Activated CD4-positive, CD25-positive, alpha-beta regulatory T cell treated with anti-CD3 and anti-CD28 coated beads, Interleukin-2, amount 50 U/mL, for 72 hours (primary cell): ENCODE results near the gene GPC6.
"Not testable (repeated sequence)": the region's sequence is repeated elsewhere in the genome, so short reads cannot be mapped to it uniquely, and the experiment has no call there.

Experiments
- DNase-seq: peaks from one replicate; pipeline ENCODE4 v3.0.0; 2021

Gene GPC6

DNA sequence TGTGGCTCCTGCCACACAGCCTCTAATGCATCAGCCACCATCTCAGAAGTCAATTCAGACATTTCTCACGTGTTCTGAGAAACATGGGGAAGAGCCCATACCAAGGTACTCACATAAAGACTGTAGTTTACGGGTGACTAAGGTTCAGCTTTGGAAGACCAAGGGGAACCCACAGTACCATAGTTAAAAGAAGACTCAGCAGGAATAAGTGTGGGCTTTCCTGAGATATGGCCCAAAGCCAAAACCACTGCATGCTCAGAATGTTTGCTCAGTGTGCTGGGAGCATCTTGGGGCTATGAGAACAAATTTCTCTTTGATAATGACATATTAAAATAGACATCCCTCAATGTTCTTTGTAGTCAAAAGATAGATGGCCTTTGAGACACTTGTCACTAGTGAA, 969.1 kb downstream of the GPC6 start:
- no peak for DNase-seq

DNA sequence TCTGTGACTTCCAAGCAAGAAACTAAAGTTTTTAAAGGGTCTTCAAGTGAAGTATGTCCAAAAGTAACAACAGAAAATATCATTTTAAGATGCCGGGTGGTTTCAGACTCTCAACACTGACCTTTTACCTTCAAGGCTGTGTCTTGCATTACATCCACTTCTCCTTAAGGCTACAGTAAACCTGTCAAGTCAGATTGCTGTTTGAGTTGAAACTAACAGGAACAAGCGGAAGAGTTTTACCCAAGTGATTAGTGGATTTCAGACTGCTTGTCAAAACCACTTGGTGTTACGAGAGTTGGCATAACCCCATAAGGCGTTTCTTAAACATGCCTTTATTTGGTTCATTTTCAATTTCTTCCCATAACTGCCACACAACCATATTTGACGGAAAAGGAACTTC, 969.8 kb downstream of the GPC6 start:
- no peak for DNase-seq

DNA sequence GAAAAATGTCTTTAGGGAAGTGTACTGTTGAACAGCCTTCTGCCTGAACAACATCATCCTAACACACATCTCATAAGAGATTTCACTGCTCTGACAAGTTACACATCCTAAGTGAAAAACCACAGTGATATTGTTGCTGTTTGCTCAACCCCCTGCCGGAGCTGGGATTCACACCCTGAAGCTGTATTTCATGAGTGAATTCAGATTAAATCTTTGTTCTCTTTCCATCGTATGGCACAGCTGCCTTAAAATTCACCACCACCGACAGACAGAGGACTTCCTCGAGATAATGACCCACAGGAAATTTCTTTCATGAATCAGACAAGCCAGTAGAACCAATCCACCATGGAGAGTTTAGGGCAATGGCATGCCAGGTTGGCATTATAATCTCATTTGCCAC, 972.1 kb downstream of the GPC6 start:
- no peak for DNase-seq

DNA sequence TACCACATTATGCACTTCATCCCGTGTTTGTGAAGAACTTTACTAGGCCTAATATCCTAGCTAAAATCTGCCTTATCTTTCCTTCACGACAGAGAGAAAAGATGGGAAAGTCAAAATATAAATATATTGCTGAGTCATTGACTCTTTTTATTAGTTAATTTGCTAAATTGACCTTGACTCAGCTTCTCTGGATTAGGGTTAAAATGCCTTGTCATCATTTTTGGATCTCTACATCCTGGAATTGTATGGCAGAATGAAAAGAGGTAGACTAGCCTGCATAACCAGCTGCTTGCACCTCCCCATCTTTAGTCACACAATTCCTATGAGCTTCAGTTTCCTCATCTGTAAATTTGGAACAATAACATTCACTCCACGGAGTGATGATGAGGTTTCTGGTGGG, 972.5 kb downstream of the GPC6 start:
- no peak for DNase-seq

DNA sequence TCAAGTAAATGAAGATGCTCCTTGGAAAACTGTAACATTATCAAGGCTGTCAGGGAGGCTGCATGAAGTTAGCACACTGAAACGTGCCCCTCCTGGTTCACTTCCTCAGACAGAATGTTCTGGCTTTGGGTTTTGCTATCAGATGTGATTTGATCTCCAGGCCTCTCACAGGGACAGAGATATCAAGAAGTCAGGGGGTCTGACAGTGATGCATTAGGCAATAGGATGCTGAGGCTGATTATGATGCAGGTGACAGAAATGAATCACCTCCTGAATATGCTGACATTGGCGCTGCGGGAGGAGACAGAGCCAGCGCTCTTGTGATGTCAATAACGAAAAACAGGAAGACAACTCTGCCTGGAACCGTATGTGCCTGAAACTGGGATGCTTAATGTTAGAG, 974.4 kb downstream of the GPC6 start:
- no peak for DNase-seq

DNA sequence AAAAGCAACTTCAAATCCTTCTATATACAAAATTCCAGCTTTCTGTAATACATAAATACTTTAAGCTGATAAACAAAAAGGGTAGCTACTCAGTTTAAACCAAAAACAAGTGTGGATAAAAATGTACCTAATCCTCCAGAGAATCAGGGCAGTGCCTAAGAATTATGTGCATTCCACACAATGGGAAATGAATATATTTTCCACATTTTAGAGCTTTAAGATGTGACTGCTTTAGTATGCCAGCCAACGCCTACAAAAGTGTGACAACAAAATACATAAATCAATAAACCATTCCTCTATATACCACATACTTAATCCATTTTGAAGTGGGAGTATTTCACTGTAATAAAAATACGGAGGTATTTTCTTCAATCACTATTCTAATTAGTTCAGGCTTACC, 977.6 kb downstream of the GPC6 start:
- DNase-seq: no peak

DNA sequence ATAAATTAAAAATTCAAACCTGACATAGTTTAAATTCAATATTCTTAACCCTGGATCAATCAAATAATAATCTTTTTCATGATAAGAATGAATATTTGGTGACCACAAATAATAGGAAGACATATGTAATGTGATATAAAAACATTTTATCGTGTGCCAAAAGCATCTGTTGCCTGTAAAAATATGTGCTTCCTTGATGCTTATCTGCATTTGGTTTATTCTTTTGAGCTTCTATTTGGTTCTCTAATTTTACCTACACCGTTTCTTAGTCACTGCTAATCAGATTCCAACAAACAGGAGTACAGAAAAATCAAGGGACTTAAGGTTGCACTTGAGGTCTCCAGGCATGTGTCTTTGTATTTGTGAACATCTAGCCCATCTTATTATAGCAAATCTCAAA, 978.3 kb downstream of the GPC6 start:
- DNase-seq: no peak

DNA sequence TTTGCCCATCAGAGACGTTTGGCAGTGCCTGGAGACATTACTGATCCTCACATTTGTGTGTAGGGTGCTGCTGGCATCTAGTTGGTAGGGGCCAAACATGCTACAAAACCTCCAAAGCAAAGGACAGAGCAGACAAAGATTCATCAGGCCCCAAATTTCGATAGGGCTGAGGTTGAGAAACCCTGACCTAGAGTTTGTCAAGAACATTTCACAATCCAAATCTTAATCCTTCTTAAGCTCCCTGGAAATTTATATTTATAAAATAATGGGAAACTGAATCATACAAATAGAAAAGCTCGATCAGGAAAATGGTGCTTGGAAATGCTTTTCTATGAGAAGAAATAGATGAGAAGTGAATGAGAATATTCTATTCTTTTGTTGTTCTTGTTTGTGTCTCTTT, 979.3 kb downstream of the GPC6 start:
- no peak for DNase-seq

DNA sequence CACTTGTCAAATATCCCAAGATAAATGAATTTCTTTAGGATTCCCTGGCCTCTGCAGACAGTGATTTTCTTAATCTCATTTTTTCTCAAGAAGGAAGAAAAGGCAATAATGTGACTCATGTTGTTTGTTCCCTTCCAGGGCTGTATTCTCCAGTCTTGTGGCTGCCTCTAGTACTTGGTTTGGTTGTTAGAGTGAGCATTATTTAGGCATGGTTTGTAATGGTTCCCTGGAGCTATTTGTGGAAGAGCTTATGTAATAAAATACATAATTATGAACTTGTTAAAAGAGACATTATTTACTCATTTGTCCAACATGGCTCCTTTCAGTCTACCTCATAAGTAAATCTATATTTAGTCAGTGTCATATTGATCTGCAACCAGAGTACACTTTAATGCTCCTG, 982.5 kb downstream of the GPC6 start:
- DNase-seq: no peak

DNA sequence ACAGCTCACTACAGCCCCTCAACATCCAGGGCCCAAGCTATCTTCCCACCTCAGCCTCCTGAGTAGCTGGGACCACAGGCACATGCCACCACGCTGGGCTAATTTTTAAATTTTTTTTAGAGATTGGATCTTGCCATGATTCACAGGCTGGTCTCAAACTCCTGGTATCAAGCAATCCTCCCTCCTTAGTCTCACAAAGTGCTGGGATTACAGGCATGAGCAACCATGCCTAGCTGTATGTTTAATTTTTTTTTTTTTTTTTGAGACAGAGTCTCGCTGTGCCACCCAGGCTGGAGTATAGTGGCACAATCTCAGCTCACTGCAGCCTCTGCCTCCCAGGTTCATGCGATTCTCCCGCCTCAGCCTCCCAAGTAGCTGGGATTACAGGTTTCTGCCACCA, 983.3 kb downstream of the GPC6 start:
- DNase-seq: not testable (repeated sequence)

DNA sequence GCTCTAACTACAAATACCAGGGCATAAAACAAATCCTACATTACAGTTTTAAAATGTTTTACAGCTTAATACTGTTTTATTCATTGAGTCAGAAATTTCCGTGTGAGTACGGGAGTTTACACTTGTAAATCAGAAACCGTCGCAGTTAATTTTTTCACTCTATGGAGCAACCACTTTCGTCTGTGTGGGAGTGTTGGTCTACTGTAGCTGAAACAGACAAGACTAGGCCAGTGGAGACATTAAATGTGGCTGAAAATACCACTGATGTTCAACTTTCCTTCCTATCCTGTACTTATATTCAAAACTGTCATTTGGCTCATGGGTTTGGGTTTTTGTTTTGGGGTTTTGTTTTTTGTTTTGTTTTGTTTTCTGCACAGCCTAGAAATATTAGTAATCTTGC, 984.2 kb downstream of the GPC6 start:
- no peak for DNase-seq

DNA sequence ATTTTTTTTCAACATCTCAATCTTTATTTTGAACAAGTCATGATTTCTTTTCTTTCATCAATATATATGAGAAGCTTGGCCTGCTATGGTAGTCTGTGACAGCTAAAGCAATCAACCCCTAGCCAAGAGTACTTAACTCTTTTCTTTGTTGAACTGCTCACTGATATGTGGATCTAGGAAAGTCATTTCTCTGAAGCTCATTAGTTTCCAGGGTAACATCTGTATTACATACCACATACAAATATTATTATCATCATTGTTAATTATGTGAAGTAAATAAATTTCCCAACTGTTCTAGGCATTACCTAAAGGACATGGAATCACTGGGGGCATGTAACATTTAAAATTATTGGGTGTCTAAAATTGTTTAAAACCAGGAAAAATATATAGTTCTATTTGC, 985.6 kb downstream of the GPC6 start:
- DNase-seq: no peak

DNA sequence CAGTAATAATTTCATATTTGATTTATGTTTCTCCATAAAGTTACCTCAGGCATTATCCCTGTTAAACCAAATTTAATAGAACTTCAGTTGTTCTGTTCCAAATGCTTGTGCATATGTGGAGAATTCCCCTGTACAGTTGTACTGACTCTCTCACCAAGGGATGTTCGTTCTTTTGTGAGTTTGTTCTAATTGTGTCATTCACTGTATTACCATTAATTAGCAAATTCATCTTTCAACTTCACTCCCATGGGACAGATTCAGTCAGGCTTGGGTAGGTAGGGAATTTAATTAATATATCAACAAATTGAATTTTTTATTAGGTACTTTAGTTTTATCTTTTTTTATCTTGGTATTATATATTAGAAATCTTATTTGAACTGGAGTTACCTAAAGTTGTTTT, 987.5 kb downstream of the GPC6 start:
- no peak for DNase-seq

DNA sequence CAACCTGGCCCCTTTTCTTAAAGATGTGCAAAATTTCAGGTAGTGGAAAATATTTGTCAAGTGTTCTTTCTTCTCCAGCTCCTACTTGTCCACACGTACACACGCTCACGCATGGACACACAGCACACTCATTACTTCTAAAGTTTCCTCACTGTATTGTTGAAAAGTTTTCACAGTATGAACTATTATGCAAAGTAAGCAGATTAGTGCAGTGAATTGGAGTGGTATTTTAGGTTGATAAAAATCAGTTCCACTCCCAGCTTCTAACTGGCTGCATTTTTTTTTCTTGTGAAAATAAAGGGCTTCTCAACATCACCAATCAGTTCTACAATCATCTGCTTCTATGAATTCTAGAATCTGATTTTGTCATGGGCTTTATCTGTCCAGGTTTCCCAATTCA, 988.4 kb downstream of the GPC6 start:
- no peak for DNase-seq

DNA sequence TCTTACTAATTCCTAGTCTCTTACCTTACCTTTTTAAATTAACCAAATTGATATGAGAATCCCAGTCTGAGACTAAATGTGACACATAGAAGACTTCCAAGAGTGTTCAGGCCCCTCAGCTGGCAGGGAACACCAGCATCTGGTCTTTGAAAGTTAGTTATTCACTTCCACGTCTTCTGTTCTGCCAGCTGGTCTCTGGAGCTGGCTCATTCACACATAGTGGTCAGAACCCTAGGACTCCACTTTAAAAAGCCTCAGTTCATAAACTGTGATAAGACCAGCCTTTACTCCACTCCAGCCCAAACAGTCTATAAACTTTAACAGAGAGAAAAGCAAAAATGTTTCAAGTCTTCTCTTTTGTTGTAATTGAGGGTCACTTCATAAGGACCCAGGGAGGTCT, 989.9 kb downstream of the GPC6 start:
- DNase-seq: no peak

DNA sequence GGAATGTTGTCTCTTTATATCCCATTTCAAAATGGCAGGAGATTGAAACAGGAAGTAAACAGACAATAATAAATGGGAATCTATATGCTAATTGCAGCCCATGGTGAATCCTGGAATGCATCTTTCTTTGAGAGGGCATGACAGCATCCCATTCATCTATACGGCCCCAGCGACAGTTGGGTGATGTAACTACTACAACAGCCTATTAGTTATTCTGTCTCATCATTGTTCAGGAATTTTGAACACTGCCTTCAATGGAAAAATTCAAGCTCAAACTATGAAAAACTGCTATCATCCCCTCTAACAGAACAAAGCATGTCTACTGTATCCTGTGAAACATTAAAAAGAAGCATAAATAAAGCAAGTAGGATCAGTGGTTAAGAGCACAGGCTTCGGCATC, 990.8 kb downstream of the GPC6 start:
- no peak for DNase-seq

DNA sequence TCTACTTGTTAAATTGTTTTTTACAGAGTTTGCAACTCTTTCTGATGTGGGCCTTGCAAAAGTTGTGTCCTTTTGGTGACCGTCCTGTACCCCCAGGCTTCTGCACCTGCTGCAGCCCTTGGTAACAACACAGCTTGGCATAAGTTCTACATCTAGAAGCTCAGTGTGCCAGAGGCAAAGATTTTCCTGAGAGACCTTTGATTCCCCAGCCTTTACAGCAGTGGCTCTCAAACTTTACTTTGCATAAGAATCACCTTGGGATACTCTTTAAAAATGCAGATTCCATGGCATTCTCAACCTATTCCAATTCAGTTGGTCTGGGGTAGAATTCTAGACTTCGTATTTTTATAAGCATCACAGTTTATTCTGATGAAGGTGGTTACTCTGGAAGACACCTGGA, 991.9 kb downstream of the GPC6 start:
- DNase-seq: no peak

DNA sequence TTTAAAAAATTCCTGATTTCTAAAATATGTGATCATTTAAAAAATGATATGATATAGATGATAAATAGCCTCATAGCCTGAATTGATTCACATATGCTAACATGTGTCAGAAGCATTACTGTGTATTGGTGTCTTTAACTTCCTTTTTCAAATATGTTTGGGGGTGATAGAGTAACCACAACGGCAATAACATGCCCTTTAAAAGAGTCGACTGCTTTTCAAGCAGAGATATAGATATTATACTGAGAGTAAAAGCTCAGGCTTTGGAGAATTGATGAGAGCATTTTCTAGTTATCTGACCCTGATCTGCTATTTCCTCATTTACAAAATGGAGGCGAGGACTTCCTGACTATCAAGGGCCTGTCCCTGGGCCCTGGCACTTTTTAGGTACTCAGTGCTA, 992.3 kb downstream of the GPC6 start:
- no peak for DNase-seq

DNA sequence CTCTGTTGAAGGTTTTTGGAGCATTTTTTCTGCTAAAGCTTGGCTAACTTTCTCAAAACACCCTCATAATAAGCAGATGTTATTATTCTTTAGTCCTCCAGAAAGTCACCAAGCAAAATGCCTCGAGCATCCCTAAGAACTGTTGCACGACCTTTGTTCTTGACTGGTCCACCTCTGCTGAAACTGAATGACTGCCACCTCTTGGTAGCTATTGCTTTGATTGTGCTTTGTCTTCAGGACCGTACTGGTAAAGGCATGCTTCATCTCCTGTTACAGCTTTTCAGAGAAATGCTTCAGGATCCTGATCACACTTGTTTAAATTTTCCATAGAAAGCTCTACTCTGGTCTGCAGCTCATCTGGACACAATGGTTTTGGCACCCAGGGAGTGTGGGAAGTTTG, 998.1 kb downstream of the GPC6 start:
- no peak for DNase-seq

DNA sequence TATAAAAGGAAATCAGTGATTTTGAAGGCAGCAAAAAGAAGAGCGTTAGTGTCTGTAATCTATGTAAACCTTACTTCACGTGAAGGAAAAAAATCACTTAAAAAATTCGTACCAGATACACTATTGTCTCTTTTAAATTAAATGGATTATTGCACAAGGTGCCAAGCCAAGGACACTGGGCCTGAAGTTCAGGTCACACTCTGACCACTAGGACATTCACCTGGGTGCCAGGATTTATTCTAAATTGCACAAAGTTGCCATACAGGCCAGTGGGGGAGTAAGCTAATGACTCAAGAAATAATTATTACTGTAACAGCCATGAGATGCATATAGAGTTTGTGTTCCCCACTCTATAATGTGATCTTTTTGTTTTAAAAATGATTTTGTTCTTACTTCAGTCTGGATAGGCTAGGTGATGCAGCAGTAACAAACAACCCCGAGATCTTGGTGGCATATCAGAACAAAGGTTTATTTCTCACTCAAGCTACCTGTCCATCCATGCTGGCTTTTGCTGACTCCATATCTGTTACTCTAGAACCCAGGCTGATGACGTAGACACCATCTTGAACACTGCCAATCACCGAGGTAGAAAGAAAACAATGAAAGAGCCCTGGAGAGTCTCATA, 1000.8 kb downstream of the GPC6 start:
- DNase-seq: no peak

DNA sequence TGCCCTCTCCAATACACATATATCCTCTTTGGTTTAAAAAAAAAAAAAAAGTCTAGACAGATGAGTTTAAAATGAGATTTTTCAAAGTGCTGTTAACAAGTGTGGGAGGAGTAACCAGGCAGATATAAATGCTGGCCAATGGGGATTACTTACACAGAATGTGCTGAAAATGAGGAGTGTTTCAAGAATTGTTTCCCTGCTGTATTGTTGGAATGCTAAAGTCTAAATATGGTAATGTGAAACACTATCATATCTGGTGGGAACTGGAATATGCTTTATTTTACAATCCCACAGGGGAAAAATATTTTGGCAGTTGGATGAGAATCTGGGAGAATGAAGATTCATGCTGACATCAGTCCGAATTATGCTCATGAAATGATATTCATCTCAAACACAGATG, 1002.2 kb downstream of the GPC6 start:
- no peak for DNase-seq

DNA sequence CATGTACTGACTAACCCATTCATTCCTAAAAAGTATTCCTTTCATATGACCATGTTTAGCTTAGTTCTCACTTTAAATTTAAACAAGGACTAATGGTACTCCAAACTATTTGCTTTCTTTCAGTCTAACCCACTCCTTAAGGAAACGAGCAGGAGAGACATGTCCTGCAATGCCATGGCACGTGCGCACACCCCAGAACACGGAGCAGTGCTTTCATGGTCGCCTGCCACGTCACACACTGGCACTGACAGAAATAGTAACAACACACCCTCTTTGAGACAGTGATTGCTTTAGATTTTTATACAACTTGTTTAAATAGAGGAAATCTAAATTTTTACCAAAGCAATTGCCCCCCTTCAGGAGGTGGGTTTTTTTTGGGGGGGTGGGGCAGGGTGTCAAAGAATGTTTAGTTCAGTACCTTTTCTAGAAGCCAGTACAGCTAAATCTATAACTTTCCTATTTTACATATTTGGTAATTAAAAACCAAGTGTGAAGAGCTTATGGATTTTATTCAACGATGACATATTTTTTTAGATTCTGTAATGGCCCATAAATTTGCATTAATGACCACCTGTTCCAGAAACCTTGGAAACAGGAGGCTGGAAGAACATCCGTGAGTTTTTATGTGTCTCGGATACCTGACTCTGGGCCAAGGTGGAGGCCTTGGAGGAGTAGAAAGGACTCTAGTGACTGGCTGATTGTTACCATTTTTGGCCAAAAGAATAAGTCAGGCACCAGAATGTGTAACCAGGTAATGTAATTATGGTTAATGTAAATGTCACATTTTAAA, 1005.7 kb downstream of the GPC6 start:
- no peak for DNase-seq

DNA sequence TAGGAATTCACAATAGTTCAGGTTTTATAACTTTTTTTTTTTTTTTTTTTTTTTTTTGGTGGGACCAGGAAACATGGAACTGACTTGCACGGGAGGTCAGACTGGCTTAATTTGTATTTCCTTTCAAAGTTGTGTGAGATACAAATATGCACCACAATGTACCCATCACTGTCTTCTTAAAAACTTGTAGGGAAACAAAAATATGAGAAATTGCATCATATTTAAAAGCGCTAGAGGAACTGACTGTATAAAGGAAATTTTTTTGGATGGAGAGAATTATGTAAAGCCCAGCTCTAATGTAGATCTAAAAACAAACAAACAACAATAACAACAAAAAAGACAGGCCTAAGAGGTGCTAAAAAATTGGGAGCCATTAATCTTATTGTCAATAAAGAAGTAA, 1006.3 kb downstream of the GPC6 start:
- DNase-seq: no peak

DNA sequence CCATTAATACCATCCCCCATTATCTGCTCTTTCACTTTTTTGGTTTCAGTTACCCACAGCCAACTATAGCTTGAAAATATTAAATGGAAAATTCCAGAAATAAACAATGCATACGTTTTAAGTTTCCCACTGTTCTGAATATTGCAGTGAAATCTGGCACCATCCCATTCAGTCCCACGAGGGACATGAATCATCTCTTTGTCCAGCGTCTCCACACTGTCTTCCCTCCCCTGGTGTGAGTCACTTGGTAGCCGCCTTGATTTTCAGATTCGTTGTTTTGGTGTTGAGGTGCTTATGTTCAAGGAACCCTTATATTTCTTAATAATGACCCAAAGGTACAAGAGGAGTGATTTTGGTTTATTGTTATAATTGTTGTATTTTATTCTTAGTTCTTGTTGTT, 1006.8 kb downstream of the GPC6 start:
- no peak for DNase-seq

DNA sequence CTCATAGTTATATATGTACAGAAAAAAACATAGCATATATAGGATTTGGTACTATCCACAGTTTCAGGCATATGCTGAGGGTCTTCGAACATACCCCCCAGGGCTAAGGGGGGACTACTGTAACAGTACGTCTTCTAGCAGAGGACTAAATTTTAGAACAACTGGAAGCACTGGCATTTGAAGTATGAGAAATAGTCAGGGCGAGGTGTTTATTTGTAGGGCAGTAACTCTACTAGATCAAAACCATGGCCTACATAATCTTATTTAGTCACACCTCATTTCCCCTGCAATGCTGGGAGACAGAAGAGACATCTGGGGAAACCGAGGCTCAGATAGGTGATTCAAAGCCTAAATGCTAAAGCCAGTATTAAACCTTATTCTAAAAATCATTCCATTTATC, 1007.2 kb downstream of the GPC6 start:
- no peak for DNase-seq
